ENCODE data around the gene HECA. TPM values are rescaled to one million over a fixed set of nuclear protein-coding genes. Genes with fewer than 3 reads are reported as not detected.
"Not testable (repeated sequence)": the region's sequence is repeated elsewhere in the genome, so short reads cannot be mapped to it uniquely, and the experiment has no call there.

HECA gene
- total RNA-seq, 1 donor from 2014 or later = 53.1 TPM

GRCh38 chr6:139205843-139206242, 71.0 kb downstream of the HECA start:
- no peak for TF ChIP-seq CTCF (IDR thresholded peaks at IDR 0.05)
- Histone ChIP-seq H3K27ac (no peak overlapping the region), H3K9me3 (peaks cover 19% of the 10 kb centered on the region), H3K4me1 (no peaks in the 10 kb centered on the region), H3K27me3 (ENCODE audit: low read depth) (no peaks in the 10 kb centered on the region), H3K4me3 (no peak overlapping the region), H3K36me3 (no peaks in the 10 kb centered on the region)
- ATAC-seq (no peak), DNase-seq (no peak)
- intact Hi-C loops (cut with DNase I) = no loop called here

GRCh38 chr6:139210766-139211165, 75.9 kb downstream of the HECA start:
- H3K4me1 ChIP-seq; intact Hi-C loops (cut with DNase I); DNase-seq; H3K27ac ChIP-seq; H3K4me3 ChIP-seq; ATAC-seq; H3K27me3 ChIP-seq (ENCODE audit: low read depth); H3K36me3 ChIP-seq: not testable (repeated sequence)
- peaks cover 15% of the 10 kb centered on the region for H3K9me3 ChIP-seq

GRCh38 chr6:139212460-139212859, 77.6 kb downstream of the HECA start:
- H3K27ac ChIP-seq; H3K4me3 ChIP-seq; H3K9me3 ChIP-seq; H3K36me3 ChIP-seq; H3K27me3 ChIP-seq (ENCODE audit: low read depth); ATAC-seq; DNase-seq; H3K4me1 ChIP-seq; intact Hi-C loops (cut with DNase I): not testable (repeated sequence)

GRCh38 chr6:139219271-139219729, 84.4 kb downstream of the HECA start:
- H3K27ac ChIP-seq = peak overlapping the region; percentile 63
- ATAC-seq (peak; percentile 97), DNase-seq (peak; percentile 85)

GRCh38 chr6:139219746-139220145, 84.9 kb downstream of the HECA start:
- no peak for DNase-seq
- Histone ChIP-seq H3K4me3 (no peak overlapping the region), H3K36me3 (no peaks in the 10 kb centered on the region), H3K27me3 (ENCODE audit: low read depth) (no peaks in the 10 kb centered on the region), H3K27ac (peak overlapping the region; percentile 63), H3K9me3 (no peaks in the 10 kb centered on the region), H3K4me1 (no peaks in the 10 kb centered on the region)
- intact Hi-C loops (cut with DNase I) = loop anchor here (10.0 kb wide), 1 partner anchor 125 kb away; no protein-coding TSS in a partner anchor
- no peak for ATAC-seq
- TF ChIP-seq CTCF (IDR thresholded peaks at IDR 0.05) = no peak

More at GRCh38 chr6:139219271-139219729, 84.4 kb downstream of the HECA start:
- H3K27me3 ChIP-seq (ENCODE audit: low read depth) = no peaks in the 10 kb centered on the region
- intact Hi-C loops (cut with DNase I) = no loop called here
- H3K9me3 ChIP-seq = no peaks in the 10 kb centered on the region
- no peak overlapping the region for H3K4me3 ChIP-seq
- TF ChIP-seq CTCF (IDR thresholded peaks at IDR 0.05) = peak; percentile 82
- H3K4me1 ChIP-seq = no peaks in the 10 kb centered on the region
- no peaks in the 10 kb centered on the region for H3K36me3 ChIP-seq

GRCh38 chr6:139228387-139228786, 93.5 kb downstream of the HECA start:
- not testable (repeated sequence) for DNase-seq; H3K4me1 ChIP-seq; H3K4me3 ChIP-seq; H3K27me3 ChIP-seq (ENCODE audit: low read depth); H3K27ac ChIP-seq; ATAC-seq; H3K9me3 ChIP-seq; H3K36me3 ChIP-seq
- intact Hi-C loops (cut with DNase I) = loop anchor here (10.0 kb wide), 1 partner anchor 116 kb away; no protein-coding TSS in a partner anchor

Other genes with a start within 250 kb of the HECA start
- gene REPS1, start 146.8 kb upstream of the HECA start, total RNA-seq = 39.1 TPM
- 42.4 TPM for gene ABRACL, start 106.3 kb upstream of the HECA start, total RNA-seq
- gene TXLNB, start 156.9 kb downstream of the HECA start, total RNA-seq = 1.1 TPM
- gene CITED2, start 239.6 kb downstream of the HECA start, total RNA-seq = 275 TPM

Measured in lower lobe of right lung (tissue), 2 donors.